Activated CD4-positive, alpha-beta T cell treated with anti-CD3 and anti-CD28 coated beads, Interleukin-2, amount 10 ng/mL, durations not matched to agents 24 days and 14 days (primary cell): ENCODE data around the gene MESP2. TPM values are rescaled to one million over a fixed set of nuclear protein-coding genes. Genes with fewer than 3 reads are reported as not detected.

Experiments used
- DNase-seq: peaks from one replicate; pipeline ENCODE4 v3.0.0; 2022
- H3K27ac Mint-ChIP-seq: one replicate; pipeline ENCODE4 v1.8.0; 2022; ENCODE audit warnings: mild to moderate bottlenecking, mixed read lengths
- H3K27me3 Mint-ChIP-seq: one replicate; pipeline ENCODE4 v1.8.0; 2022; ENCODE audit warnings: mixed read lengths
- H3K36me3 Mint-ChIP-seq: one replicate; pipeline ENCODE4 v1.8.0; 2022; ENCODE audit warnings: low read depth, mild to moderate bottlenecking, mixed read lengths
- H3K4me1 Mint-ChIP-seq: one replicate; pipeline ENCODE4 v1.8.0; 2021; ENCODE audit warnings: mixed read lengths
- H3K4me3 Mint-ChIP-seq: one replicate; pipeline ENCODE4 v1.8.0; 2022; ENCODE audit warnings: mild to moderate bottlenecking, moderate library complexity, mixed read lengths
- H3K9me3 Mint-ChIP-seq: one replicate; pipeline ENCODE4 v1.8.0; 2021; ENCODE audit warnings: mixed read lengths
- intact Hi-C: fragments of 100-400 bp; cut with micrococcal nuclease; formaldehyde crosslinking; loops from one replicate; pipeline ENCODE4 v1.15.1; 2023
- total RNA-seq: library from RNA; stranded (reverse); gene quantifications from 2 replicates; pipeline ENCODE4 v1.2.3, GENCODE V29; 2022

Gene MESP2
- total RNA-seq, 1 donor from 2014 or later = not detected

- no peak overlapping the region for H3K4me3 Mint-ChIP-seq
- no peak for DNase-seq
- H3K27me3 Mint-ChIP-seq = no peaks in the 10 kb centered on the region
These were observed 30.1 kb downstream of the MESP2 start for GRCh38 chr15:89806210-89806558.

DNA sequence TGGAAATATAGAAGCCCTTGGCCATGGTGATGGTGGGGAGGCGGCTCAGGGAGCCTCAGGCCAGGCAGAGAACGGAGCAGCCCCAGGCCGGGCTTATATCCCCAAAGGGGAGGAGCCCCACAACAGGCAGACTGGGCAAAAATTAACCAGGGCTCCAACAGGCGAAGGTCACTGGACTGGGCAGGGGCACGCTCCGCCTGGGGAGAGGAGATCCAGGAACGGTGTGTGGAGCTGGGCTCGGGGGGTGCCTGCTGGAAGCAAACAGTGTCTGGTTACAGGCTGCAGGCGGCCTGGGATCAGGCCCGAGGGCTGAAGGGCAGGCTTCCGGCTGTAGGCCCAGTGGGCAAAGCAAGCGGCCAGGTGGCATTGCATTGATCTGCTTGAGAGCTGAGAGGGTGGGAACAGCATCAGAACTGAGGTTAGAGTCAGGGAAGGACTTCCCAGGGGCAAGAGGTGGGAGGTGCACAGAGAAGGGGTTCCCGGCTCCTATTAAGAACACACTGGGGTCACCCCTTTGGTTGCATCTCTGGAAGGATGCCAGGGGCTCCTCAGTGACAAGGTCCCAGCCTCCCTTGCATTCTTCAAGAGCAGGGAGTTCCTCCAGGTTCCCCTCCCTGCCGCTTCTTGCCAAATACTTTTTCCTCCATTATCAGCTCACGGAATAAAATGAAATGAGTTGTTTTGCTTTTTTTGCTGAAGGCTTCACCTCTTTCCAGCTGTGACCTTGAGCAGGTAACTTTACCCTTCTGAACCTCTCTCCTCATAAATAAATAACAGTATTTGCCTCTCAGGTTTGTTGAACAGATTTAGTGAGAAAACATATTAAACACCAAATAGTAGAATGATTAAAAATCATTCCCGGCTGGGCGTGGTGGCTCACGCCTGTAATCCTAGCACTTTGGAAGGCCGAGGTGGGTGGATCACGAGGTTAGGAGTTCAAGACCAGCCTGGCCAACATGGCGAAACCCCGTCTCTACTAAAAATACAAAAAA lies 30.7 kb downstream of the MESP2 start:
- DNase-seq = no peak
- Mint-ChIP-seq H3K9me3 (no peaks in the 10 kb centered on the region), H3K27me3 (no peaks in the 10 kb centered on the region), H3K4me1 (peaks cover 3% of the 10 kb centered on the region), H3K27ac (no peak overlapping the region), H3K4me3 (no peak overlapping the region), H3K36me3 (no peaks in the 10 kb centered on the region)
- intact Hi-C loops = no loop called here

More at GRCh38 chr15:89806210-89806558, 30.1 kb downstream of the MESP2 start:
- Mint-ChIP-seq H3K36me3 (no peaks in the 10 kb centered on the region), H3K9me3 (no peaks in the 10 kb centered on the region), H3K27ac (no peak overlapping the region), H3K4me1 (peaks cover 1% of the 10 kb centered on the region)
- intact Hi-C loops = no loop called here

DNA sequence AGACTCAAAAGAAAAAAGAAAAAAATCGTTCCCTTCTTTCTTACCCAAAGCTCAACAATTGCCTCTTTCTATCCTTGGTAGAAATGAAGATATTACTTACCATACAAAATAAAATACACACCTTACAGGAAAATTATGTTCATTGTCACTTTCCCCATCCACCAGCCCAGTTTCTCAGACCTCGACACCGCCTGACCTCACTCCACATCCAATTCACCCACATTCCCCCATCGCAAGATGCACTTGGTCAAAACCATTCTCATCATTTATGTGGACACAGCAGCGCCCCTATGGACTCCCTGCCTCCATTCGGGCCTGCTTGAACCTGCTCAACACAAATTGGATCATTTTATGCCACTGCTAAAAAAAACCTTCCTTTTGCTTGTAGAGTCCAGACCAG lies 31.6 kb downstream of the MESP2 start:
- Mint-ChIP-seq H3K36me3 (no peaks in the 10 kb centered on the region), H3K4me3 (no peak overlapping the region), H3K27me3 (no peaks in the 10 kb centered on the region), H3K27ac (no peak overlapping the region), H3K4me1 (peaks cover 5% of the 10 kb centered on the region), H3K9me3 (no peaks in the 10 kb centered on the region)
- DNase-seq = no peak
- intact Hi-C loops = no loop called here

DNA sequence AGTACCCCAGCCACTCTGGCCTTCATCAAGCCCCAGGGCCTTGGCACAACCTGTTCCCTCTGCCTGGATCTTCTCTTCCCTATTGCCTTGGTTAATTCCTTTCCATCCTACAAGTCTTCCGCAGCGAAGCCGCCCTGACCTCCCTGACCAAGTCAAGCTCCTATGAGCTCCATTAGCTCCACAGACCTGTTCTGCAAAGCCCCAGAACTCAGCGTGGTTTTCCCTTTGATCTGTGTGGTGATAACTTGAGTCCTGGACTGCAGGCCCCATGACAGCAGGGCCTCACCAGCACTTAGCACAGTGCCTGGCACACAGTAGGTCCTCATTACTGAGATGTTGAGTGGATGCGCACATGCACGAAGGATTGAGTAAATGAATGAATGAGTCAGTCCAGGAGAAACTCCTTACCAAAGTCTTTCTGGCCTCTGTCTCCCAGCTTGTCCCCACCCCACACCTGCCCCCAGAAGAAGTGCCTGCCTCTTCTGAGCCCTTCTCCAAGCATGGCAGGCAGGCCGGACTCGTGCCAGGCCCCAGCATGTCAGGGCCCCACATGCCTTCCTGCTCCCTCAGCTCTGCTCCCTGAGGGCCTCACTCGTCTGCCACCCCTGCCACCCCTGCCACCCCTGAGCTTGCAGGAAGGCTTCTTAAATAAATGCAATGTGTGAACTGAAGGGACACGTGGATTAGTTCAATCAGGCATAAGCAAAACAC lies 32.2 kb downstream of the MESP2 start:
- Mint-ChIP-seq H3K4me3 (no peak overlapping the region), H3K27ac (no peak overlapping the region), H3K9me3 (no peaks in the 10 kb centered on the region), H3K36me3 (no peaks in the 10 kb centered on the region), H3K27me3 (no peaks in the 10 kb centered on the region), H3K4me1 (peaks cover 5% of the 10 kb centered on the region)
- no peak for DNase-seq
- intact Hi-C loops = no loop called here

DNA sequence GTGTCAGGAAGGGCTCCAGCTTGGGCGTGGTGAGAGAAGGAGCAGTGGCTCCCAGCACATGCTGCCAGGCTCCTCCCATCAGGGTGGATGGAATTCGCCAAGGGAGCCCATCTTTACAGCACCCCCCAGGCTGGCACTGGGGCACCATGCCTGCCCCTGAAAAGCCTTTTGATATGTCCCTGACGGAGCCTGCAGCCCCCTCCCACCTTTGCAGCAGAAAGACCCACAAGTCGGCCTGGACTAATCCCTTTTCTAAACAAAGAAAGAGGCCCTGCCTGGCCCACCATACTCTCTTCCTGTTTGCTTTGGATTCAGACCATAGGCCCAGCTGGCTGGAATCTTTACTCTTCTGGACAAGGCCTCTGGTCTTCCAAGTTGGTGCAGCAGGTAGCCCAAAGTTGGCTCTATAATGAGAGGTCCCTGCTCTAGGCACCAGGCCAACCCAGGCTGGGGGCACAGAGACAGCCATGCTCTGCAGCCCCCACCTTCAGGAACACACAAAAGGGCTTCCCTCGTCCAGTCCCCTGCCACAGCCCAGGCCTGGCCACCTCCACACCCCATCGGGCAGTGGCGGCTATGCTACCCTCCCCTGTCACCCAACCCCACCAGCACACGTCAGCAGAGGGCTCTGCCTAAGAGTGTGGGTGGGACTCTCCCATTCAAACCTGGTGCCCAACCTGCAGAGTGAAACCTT lies 33.1 kb downstream of the MESP2 start:
- Mint-ChIP-seq H3K27me3 (peaks cover 5% of the 10 kb centered on the region), H3K4me1 (peaks cover 7% of the 10 kb centered on the region), H3K27ac (no peak overlapping the region), H3K9me3 (no peaks in the 10 kb centered on the region), H3K36me3 (no peaks in the 10 kb centered on the region), H3K4me3 (no peak overlapping the region)
- DNase-seq = no peak
- intact Hi-C loops = no loop called here

GRCh38 chr15:89809787-89810148 lies 33.6 kb downstream of the MESP2 start:
- Mint-ChIP-seq H3K27ac (no peak overlapping the region), H3K4me1 (peaks cover 7% of the 10 kb centered on the region), H3K9me3 (no peaks in the 10 kb centered on the region), H3K36me3 (no peaks in the 10 kb centered on the region), H3K27me3 (peaks cover 5% of the 10 kb centered on the region), H3K4me3 (no peak overlapping the region)
- no peak for DNase-seq
- intact Hi-C loops = no loop called here

GRCh38 chr15:89810837-89811236 lies 34.7 kb downstream of the MESP2 start:
- intact Hi-C loops = no loop called here
- Mint-ChIP-seq H3K36me3 (peaks cover 4% of the 10 kb centered on the region), H3K27ac (no peak overlapping the region), H3K4me3 (no peak overlapping the region), H3K4me1 (peaks cover 10% of the 10 kb centered on the region), H3K9me3 (no peaks in the 10 kb centered on the region), H3K27me3 (peaks cover 14% of the 10 kb centered on the region)
- no peak for DNase-seq

- Mint-ChIP-seq H3K27me3 (peaks cover 25% of the 10 kb centered on the region), H3K36me3 (peaks cover 5% of the 10 kb centered on the region), H3K4me3 (no peak overlapping the region), H3K4me1 (peaks cover 10% of the 10 kb centered on the region), H3K9me3 (peaks cover 4% of the 10 kb centered on the region), H3K27ac (no peak overlapping the region)
- intact Hi-C loops = no loop called here
- no peak for DNase-seq
These were observed 36.1 kb downstream of the MESP2 start for GRCh38 chr15:89812011-89812846.

GRCh38 chr15:89812847-89813320 lies 36.8 kb downstream of the MESP2 start:
- intact Hi-C loops = no loop called here
- H3K9me3 Mint-ChIP-seq = peaks cover 4% of the 10 kb centered on the region
- H3K4me1 Mint-ChIP-seq = peaks cover 10% of the 10 kb centered on the region
- H3K4me3 Mint-ChIP-seq = no peak overlapping the region
- DNase-seq = no peak
- peaks cover 29% of the 10 kb centered on the region for H3K27me3 Mint-ChIP-seq
- H3K27ac Mint-ChIP-seq = no peak overlapping the region
- peaks cover 5% of the 10 kb centered on the region for H3K36me3 Mint-ChIP-seq

- Mint-ChIP-seq H3K4me1 (peaks cover 10% of the 10 kb centered on the region), H3K9me3 (peaks cover 4% of the 10 kb centered on the region), H3K36me3 (peaks cover 5% of the 10 kb centered on the region), H3K27ac (no peak overlapping the region), H3K27me3 (peaks cover 33% of the 10 kb centered on the region), H3K4me3 (peak overlapping the region; percentile 45)
- no peak for DNase-seq
- intact Hi-C loops = no loop called here
These were observed 37.4 kb downstream of the MESP2 start for GRCh38 chr15:89813381-89814111.

DNA sequence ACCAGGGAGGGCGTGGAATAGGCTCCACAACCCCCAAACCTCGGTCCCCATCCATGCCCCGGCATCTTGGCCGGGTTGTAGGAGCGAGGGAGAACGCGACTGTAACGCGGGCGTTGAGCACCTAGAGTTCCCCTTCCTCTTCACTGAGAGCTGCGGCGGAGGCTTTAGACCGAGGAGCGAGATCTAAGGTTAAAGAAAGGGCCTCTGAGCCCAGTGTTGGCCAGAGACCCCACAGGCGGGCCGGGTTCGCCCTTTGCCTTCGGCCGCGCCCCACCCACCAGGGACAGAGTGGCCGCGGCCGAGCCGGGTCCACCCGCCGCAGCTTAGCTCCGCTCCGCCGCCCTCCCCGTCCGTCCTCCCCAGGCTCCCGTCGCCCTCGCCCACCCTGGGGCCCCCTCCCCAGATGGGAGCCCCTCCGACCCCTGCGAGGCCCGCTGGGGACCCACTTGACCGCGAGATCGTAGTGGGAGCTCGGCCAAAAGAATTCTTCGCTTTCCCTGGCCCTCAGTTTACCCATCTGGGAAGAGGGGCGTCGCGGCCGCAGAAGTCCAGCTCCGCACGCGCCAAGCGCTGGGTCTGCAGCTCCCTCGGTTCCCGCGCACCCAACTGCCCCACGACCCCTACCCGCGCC lies 38.1 kb downstream of the MESP2 start:
- intact Hi-C loops = no loop called here
- Mint-ChIP-seq H3K4me3 (peak overlapping the region; percentile 79), H3K27me3 (peaks cover 33% of the 10 kb centered on the region), H3K27ac (no peak overlapping the region), H3K4me1 (peaks cover 10% of the 10 kb centered on the region), H3K9me3 (peaks cover 4% of the 10 kb centered on the region), H3K36me3 (peaks cover 5% of the 10 kb centered on the region)
- no peak for DNase-seq

DNA sequence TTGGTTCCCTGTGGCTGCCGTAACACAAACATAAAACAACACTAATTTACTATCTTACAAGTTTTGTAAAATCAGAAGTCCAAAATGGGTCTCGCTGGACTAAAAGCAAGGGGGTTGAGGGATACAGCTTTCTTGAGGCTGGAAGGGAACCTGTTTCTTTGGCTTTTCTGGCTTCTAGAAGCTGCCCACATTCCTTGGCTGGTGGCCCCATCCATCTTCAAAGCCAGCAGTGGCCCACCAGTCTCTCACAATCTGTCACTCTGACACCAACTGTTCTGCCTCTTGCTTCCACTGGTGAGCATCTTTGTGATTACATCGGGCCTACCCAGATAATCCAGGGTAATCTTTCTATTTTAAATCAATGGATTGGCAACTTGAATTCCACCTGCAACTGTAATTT lies 39.6 kb downstream of the MESP2 start:
- DNase-seq = no peak
- intact Hi-C loops = no loop called here
- Mint-ChIP-seq H3K9me3 (peaks cover 4% of the 10 kb centered on the region), H3K4me1 (peaks cover 9% of the 10 kb centered on the region), H3K27ac (no peak overlapping the region), H3K36me3 (peaks cover 5% of the 10 kb centered on the region), H3K4me3 (peak overlapping the region; percentile 79), H3K27me3 (peaks cover 39% of the 10 kb centered on the region)
